Erythroblast (primary cell): Measurements from ENCODE around the gene EID2.

ENCODE experiments used
- GATA1 ChIP-seq: IDR thresholded peaks from 2 replicates; pipeline ENCODE4 v1.6.1; 2011; ENCODE audit warnings: low read depth, mild to moderate bottlenecking, control low read depth, low read length, moderate library complexity
- POLR2A ChIP-seq: IDR thresholded peaks from 2 replicates; pipeline ENCODE4 v1.6.1; 2011; ENCODE audit warnings: mild to moderate bottlenecking, low read length

- no peak for TF ChIP-seq POLR2A
- TF ChIP-seq GATA1 = no peak
These were observed 23.4 kb upstream of the EID2 start for GRCh38 chr19:39563408-39563807.
